ENCODE measurements around the gene MYH2.
"Not testable (repeated sequence)": the region's sequence is repeated elsewhere in the genome, so short reads cannot be mapped to it uniquely, and the experiment has no call there.

MYH2 gene

GRCh38 chr17:10549096-10549842 is at the start of gene MYH2:
Gene MYH2, minus strand, starts transcription at chr17:10549658. Its CDS starts 1,738 bp downstream, at chr17:10547920.
- DNase-seq, result no peak

GRCh38 chr17:10598621-10599020 is 49.2 kb upstream of the MYH2 start:
- DNase-seq, result no peak

- DNase-seq, result no peak
Observed at GRCh38 chr17:10589553-10590145, 40.2 kb upstream of the MYH2 start.

- DNase-seq, result no peak
Observed at GRCh38 chr17:10585529-10585928, 36.1 kb upstream of the MYH2 start.

- DNase-seq, result no peak
Observed at GRCh38 chr17:10583834-10584233, 34.4 kb upstream of the MYH2 start.

GRCh38 chr17:10579270-10579669 is 29.8 kb upstream of the MYH2 start:
- no peak for DNase-seq

GRCh38 chr17:10574324-10574723 is 24.9 kb upstream of the MYH2 start:
- no peak for DNase-seq

- no peak for DNase-seq
Observed at GRCh38 chr17:10563991-10564660, 14.7 kb upstream of the MYH2 start.

- no peak for DNase-seq
Observed at GRCh38 chr17:10558049-10558448, 8.6 kb upstream of the MYH2 start.

- no peak for DNase-seq
Observed at GRCh38 chr17:10557422-10557821, 8.0 kb upstream of the MYH2 start.

GRCh38 chr17:10556301-10557005 is 7.0 kb upstream of the MYH2 start:
- DNase-seq, result no peak

GRCh38 chr17:10550014-10550413 is 556 bp upstream of the MYH2 start:
- no peak for DNase-seq

GRCh38 chr17:10547351-10547750 is 2.1 kb downstream of the MYH2 start:
- DNase-seq, result no peak

- DNase-seq, result not testable (repeated sequence)
Observed at GRCh38 chr17:10543486-10543885, 6.0 kb downstream of the MYH2 start.

GRCh38 chr17:10541179-10541578 is 8.3 kb downstream of the MYH2 start:
- DNase-seq, result not testable (repeated sequence)

GRCh38 chr17:10532026-10532425 is 17.4 kb downstream of the MYH2 start:
- no peak for DNase-seq

- no peak for DNase-seq
Observed at GRCh38 chr17:10527419-10527818, 22.0 kb downstream of the MYH2 start.

GRCh38 chr17:10526517-10526916 is 22.9 kb downstream of the MYH2 start:
- no peak for DNase-seq

GRCh38 chr17:10523064-10523463 is 26.4 kb downstream of the MYH2 start:
- no peak for DNase-seq

GRCh38 chr17:10521949-10522348 is 27.5 kb downstream of the MYH2 start:
- DNase-seq, result no peak

- no peak for DNase-seq
Observed at GRCh38 chr17:10518271-10519037, 31.0 kb downstream of the MYH2 start, which contains the start of gene MYH1. Gene MYH1, minus strand, starts transcription at chr17:10518542. Its CDS starts 1,900 bp downstream, at chr17:10516642.

- no peak for DNase-seq
Observed at GRCh38 chr17:10516638-10517037, 32.8 kb downstream of the MYH2 start.

- DNase-seq, result no peak
Observed at GRCh38 chr17:10516065-10516464, 33.4 kb downstream of the MYH2 start.

Data from SIG-M5 (cell line).